Germinal center (tissue), 1 donor: ENCODE measurements around the gene RAB27B.

ENCODE experiments used
- DNase-seq: peaks from one replicate; pipeline ENCODE4 v3.0.0; 2012; ENCODE audit warnings: mixed read lengths, low spot score

RAB27B gene

DNA sequence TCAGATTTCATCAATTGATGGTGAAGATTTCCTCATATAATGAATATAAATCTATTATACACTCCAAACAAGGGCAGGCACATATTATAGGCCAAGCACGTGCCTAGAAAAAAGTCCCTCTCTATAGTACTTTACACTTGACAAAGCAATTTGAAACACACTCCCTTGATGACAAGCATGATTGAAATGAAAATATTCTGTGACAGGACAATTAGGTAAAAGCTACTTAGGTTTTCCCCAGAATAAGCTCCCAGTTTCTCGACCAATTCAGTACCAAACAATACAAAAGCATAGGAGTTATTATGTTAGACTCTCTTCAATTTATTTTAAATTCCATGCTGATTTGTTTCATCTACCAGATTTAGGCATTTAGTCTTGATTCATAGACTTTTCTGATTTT, 83.3 kb downstream of the RAB27B start:
- no peak for DNase-seq

DNA sequence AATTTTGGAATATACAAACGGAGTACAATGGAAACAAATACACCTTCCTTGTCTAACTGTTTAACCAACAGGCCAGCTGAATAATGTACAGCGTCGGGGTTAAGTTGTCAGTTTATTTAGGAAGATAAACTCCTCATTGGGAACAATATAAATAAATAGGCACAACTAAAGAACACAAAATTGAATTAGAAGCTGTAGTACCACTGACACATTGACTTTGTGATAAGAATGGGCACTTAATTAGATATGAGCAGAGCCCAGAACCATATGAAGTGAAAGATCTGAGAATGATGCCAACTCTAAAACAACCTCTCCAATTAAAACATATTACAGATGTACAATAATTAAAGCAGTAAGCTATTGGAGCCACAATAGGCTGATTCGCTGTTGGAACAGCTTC, 86.5 kb downstream of the RAB27B start:
- DNase-seq, result no peak

GRCh38 chr18:54916507-54916906, 88.2 kb downstream of the RAB27B start:
- no peak for DNase-seq

DNA sequence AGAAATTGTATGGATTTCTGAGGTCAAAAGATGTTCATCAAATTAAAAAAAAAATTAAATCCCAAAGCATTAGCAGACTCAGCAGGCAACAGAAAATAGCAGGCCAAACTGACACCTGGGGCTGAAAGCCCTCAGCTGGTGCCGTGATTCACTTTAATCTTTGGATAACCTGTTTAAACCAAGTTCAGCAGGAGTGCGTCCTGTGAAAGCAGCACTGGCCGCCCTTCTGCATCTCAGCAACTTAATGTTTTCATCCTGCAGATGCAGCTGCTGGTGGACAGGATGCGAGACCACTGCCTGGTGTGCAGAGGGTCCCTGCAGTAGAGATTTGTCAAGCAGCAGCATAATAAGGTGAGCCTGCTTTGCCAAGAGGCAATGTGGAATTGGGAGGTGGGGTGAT, 89.8 kb downstream of the RAB27B start:
- DNase-seq, result no peak

DNA sequence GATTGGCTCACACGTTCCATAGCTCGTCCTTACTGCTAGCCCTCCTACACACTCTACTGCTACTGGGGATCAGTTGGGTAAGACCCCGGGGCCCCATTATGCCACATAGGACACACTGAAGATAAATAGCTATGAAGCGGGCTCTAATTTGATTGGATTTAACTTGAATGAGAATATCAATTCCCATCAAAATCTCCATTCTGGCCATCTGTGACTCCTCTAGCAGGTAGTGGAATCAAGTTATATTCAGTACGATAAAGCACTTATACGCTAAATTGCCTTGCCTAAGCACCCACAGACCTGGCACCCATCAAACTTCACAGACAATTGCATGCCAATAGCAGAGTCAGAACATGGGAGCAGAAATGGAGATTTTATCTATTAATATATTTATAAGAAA, 91.1 kb downstream of the RAB27B start:
- DNase-seq, result no peak

DNA sequence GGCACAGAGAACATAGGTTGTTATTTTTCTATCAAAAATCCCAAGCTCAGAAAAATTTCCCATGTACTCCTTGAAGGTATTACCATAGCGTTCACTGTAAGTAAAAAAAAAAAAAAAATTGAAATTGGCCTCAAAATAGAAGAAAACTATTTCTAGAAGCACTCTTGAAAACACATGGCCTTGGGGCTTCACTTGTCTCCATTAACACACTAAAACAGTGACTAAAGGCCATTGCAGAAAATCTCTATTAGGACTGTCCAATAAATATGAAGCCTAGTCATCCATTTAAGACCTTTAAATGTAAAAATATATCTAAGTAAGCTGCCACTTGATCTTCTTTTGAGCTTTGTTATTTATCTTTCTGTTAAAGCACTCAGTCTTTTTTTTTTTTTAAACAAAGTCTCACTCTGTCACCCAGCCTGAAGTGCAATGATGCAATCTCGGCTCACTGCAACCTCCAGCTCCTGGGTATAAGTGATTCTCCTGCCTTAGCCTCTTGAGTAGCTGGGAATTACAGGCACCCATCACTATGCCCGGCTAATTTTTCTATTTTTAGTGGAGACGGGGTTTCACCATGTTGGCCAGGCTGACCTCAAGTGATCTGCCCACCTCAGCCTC, 95.2 kb downstream of the RAB27B start:
- no peak for DNase-seq

DNA sequence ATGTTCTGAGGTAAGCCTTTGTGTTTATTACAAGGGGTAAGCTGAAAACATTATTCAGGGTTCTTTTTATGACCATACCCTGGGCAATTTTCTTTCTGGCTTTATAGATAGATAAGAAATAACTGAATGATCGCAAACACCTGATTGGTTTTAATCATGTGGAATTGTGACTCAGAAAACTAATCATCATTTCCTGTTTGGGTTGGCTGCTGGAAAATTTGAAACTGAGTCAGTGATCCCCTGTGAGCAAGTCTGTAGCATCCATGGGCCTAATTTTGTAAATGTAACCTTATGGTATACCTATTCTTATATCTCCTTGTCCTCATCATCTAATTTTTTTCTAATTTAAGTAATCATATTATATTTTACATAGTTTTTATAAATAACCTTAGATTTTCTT, 96.7 kb downstream of the RAB27B start:
- DNase-seq, result no peak

DNA sequence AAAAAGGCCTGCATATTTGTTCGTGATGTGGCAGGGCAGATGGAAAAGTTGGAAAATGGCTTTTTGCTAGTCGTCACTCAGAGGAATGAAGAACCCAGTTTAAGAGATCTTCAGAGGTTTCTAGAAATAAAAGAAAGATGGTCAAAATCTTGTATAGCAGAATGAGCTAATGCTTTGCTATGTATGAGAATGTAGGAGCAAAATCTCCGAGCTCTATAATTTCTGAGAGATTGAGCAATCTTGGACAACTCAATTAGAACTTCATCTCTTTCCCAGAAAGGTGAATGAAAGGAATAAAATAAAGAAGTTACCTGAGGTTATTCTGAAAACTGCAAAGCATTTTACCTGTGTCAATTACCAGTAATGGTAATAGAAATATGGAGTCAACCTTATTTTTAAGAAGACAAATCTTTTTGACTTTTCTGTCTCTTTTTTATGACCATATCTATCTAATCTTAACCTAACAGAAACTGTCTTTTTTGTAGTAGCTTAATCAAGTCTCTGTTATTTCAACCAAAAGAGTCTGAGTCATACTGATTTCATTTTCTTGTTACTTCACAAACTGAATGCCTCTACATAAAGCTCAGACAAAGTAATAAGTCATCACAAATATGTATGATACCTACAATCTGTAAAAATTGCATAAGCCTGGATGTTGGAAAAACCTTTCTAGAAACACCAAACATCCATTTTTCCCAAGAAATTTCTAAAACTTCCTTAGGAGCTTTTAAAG, 98.5 kb downstream of the RAB27B start:
- no peak for DNase-seq

- no peak for DNase-seq
Observed at GRCh38 chr18:54928236-54928635, 100.0 kb downstream of the RAB27B start.

DNA sequence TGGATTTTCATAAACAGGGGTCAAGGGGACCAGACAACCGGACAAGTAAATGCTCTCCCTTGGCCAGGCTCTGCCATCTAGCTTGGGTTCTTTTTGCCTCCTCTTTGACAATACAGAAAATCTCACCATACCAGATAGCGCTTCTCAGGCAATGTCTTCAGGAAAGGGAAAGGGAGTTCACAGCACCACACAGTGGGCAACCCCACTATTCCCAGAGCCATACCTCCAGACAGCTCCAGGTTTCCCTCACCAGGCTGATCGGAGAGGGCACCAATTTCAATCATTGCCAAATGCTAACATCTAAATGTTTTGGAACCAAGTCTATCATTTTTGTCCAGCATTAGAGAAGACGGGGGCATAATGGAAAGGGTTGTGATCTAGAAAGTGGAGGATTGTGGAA, 102.9 kb downstream of the RAB27B start:
- DNase-seq, result no peak

GRCh38 chr18:54932472-54932871, 104.2 kb downstream of the RAB27B start:
- DNase-seq, result no peak

DNA sequence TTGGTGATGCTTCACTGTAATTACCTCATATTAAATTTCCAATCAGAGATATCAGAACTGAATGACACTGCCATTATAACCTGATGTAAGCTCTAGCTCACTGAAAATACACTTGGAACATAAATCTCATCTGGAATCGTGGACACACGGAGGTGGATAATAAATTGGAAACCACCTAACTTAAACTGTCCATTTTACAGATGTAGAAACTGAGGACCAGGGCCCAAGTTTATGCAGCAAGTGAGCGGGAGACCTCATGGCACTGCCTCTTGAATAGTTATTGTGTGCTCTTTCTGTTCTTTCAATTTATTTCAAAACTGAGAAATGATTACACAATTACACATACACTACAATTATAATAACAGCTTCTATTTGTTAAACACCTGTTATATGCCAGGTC, 110.2 kb downstream of the RAB27B start:
- DNase-seq, result no peak

DNA sequence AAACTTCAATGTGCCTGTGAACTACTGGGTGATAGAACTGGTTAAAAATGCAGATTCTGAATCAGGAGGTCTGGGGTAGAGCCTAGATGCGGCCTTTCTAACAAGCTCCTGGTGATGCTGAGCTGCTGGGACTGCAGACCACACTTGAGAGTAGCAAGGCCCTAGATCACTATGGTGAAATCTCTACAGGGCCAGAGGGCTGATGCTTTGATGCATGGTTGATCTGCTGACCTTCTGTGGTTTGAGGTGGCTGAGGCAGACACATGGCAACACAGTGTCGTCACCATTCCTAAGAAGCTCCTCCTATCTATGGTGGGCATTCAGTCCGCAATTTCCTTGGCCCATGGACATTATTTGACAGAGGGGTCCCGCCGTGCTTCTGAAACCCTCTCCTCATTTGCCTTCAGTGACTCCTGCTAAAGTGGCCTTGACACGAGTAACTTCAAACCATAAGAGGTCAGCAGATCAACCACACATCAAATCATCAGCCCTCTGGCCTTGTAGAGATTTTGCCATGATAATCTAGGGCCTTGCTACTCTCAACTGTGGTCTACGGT, 111.2 kb downstream of the RAB27B start:
- no peak for DNase-seq

GRCh38 chr18:54942144-54942543, 113.9 kb downstream of the RAB27B start:
- DNase-seq, result no peak

DNA sequence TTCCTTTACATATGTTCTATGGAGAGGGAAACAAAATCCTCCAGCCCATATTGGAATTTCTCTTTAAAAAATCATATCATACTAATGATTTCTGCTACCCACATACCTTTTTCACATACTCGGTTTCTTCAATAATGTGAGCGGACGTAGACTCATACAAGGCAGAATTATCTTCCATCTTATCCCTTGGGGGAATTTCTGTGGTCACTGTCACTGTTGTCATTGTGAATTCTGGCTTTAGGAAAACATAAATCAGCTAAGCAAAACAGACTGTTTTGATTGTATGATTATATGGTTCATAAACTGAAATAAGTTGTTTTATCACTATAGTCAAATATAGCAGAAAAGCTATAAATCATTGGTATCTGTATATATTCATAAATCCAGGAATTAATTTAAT, 114.3 kb downstream of the RAB27B start:
- DNase-seq, result no peak
